GM18526 (cell line): ENCODE results near the gene PMPCA.

Experiments
- POLR2A ChIP-seq: IDR thresholded peaks from 3 replicates; pipeline ENCODE4 v1.6.1; 2011; ENCODE audit not compliant: insufficient read length; ENCODE audit errors: extremely low read depth

The PMPCA gene

GRCh38 chr9:136447173-136447778 lies 36.8 kb downstream of the PMPCA start:
- no peak for TF ChIP-seq POLR2A

GRCh38 chr9:136448655-136449054 lies 38.2 kb downstream of the PMPCA start:
- TF ChIP-seq POLR2A: no peak

- TF ChIP-seq POLR2A: no peak
Measured at GRCh38 chr9:136451221-136451877, 40.9 kb downstream of the PMPCA start.

GRCh38 chr9:136453326-136453725 lies 42.9 kb downstream of the PMPCA start:
- TF ChIP-seq POLR2A: no peak

GRCh38 chr9:136454026-136454796 lies 43.8 kb downstream of the PMPCA start:
- no peak for TF ChIP-seq POLR2A

- no peak for TF ChIP-seq POLR2A
Measured at GRCh38 chr9:136455043-136456002, 44.9 kb downstream of the PMPCA start.

GRCh38 chr9:136456258-136456657 lies 45.8 kb downstream of the PMPCA start:
- no peak for TF ChIP-seq POLR2A

- TF ChIP-seq POLR2A: no peak
Measured at GRCh38 chr9:136457326-136457725, 46.9 kb downstream of the PMPCA start.

- no peak for TF ChIP-seq POLR2A
Measured at GRCh38 chr9:136459425-136459824, 49.0 kb downstream of the PMPCA start.

GRCh38 chr9:136460772-136461325 lies 50.4 kb downstream of the PMPCA start:
- TF ChIP-seq POLR2A: no peak

GRCh38 chr9:136462664-136463063 lies 52.2 kb downstream of the PMPCA start:
- TF ChIP-seq POLR2A: no peak

- TF ChIP-seq POLR2A: no peak
Measured at GRCh38 chr9:136463578-136463977, 53.1 kb downstream of the PMPCA start.

- TF ChIP-seq POLR2A: no peak
Measured at GRCh38 chr9:136464241-136464640, 53.8 kb downstream of the PMPCA start.

GRCh38 chr9:136465500-136466154 lies 55.2 kb downstream of the PMPCA start:
- TF ChIP-seq POLR2A: no peak
